Rectal smooth muscle tissue (tissue), 1 donor: ENCODE results near the gene LMCD1.

ENCODE experiments used
- H3K27ac ChIP-seq: one replicate; pipeline ENCODE4 v1.7.0; 2013; ENCODE audit warnings: low read depth, low read length, inconsistent platforms
- H3K27me3 ChIP-seq: one replicate; pipeline ENCODE4 v1.7.0; 2013; ENCODE audit warnings: low read length; ENCODE audit not compliant: control insufficient read depth, insufficient read depth
- H3K36me3 ChIP-seq: one replicate; pipeline ENCODE4 v1.7.0; 2013; ENCODE audit warnings: low read length; ENCODE audit not compliant: control insufficient read depth, insufficient read depth
- H3K4me1 ChIP-seq: one replicate; pipeline ENCODE4 v1.7.0; 2013; ENCODE audit warnings: low read length; ENCODE audit not compliant: control insufficient read depth, insufficient read depth
- H3K4me3 ChIP-seq: one replicate; pipeline ENCODE4 v1.7.0; 2013; ENCODE audit warnings: low read length
- H3K9ac ChIP-seq: one replicate; pipeline ENCODE4 v1.7.0; 2013; ENCODE audit warnings: low read length

LMCD1 gene

DNA sequence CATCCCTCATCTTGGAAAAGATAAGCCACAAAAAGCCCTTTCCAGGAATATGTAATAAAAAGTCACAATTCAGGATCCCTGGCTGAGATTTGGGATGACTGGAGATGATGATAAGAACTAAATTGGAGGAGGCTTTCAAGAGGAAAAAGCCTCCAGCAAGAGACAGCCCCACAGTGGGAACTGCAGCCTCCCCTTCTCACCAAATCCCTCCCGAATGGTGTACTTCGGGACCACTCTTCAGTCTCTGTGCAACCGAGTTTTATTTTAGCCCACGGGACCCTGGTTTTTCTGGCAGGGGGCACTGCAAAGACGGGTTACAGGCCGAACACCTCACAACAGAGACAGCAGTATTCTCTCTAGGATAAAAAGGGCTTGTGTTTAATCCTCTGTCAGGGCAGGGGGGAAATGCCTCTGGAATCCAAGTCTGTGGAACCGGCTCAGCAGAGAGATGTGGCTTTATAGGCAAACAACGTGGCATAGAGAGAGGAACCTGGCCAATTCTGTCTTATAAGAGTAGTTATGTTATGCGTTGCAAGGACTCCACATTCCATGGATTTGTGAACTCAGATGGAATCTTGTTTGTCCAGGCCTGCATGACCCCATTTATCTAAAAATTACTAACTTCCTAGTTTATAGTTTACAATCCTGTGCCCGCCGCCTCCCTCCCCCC, 1.2 kb upstream of the LMCD1 start:
- Histone ChIP-seq H3K9ac (no peak overlapping the region), H3K27ac (peak overlapping the region; percentile 29), H3K36me3 (no peaks in the 10 kb centered on the region), H3K4me1 (no peaks in the 10 kb centered on the region), H3K27me3 (no peaks in the 10 kb centered on the region), H3K4me3 (no peak overlapping the region)

GRCh38 chr3:8500989-8501370, 643 bp upstream of the LMCD1 start:
- no peak overlapping the region for H3K9ac ChIP-seq
- no peaks in the 10 kb centered on the region for H3K27me3 ChIP-seq
- H3K27ac ChIP-seq, result peak overlapping the region; percentile 83
- H3K4me3 ChIP-seq, result peak overlapping the region; percentile 67
- H3K36me3 ChIP-seq, result no peaks in the 10 kb centered on the region
- H3K4me1 ChIP-seq, result no peaks in the 10 kb centered on the region

- Histone ChIP-seq H3K27ac (no peak overlapping the region), H3K4me1 (no peaks in the 10 kb centered on the region), H3K27me3 (no peaks in the 10 kb centered on the region), H3K9ac (no peak overlapping the region), H3K4me3 (no peak overlapping the region), H3K36me3 (no peaks in the 10 kb centered on the region)
These were observed 1.8 kb downstream of the LMCD1 start for GRCh38 chr3:8503461-8503860.

DNA sequence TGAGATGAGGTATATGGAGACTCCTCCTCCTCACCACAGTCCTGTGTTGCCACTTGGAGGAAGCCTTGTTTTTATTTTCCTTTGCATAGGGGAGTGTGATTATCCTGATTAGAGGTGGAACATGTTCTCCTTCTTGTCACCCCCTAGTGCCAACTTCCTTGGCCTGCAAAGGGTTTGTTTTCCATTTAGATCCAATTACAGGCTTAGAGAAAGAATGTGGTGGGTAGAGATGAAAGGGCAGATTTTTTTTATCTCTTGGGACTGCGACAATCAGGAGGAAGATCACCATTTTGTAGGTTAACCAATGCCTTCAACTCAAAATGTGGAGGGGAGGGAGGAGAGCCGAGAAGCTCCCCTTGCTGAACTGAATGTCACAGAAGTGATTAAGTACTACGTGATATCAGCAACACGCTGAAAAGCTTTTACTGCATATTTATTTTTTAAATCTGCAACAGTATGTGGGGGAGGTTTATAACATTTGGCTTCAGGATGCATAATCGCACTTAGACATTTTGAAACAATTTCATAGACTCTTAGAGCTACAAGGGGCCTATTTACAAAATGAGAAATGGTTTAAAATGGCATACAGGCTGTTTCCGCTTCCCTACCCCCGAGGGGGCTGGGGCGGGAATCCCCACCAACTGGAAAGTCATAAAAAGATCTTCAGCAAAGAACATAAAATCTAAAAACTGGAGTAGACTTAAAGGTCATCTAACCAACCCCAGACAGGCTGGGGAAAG, 2.4 kb downstream of the LMCD1 start:
- Histone ChIP-seq H3K27ac (no peak overlapping the region), H3K4me1 (no peaks in the 10 kb centered on the region), H3K9ac (no peak overlapping the region), H3K36me3 (no peaks in the 10 kb centered on the region), H3K27me3 (no peaks in the 10 kb centered on the region), H3K4me3 (no peak overlapping the region)

DNA sequence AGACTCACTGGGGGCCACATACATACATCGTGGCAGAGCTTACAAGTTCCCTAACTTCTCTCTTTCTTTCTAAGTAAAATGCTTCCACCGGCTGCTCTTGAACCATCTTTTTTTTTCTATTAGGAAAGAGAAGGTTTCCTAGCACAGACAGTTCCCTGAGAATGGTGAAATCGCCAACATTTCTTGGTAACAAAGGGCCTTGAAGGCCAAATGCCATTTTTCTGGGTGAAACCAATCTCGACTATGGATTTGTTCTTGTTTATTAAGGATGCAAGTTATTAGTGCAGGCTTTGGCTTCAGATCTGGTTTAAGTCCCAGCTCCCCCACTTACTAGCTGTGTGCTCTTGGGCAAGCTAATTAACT, 3.0 kb downstream of the LMCD1 start:
- Histone ChIP-seq H3K4me1 (no peaks in the 10 kb centered on the region), H3K27me3 (no peaks in the 10 kb centered on the region), H3K4me3 (no peak overlapping the region), H3K9ac (no peak overlapping the region), H3K27ac (no peak overlapping the region), H3K36me3 (no peaks in the 10 kb centered on the region)

- no peaks in the 10 kb centered on the region for H3K4me1 ChIP-seq
- H3K4me3 ChIP-seq, result no peak overlapping the region
- no peak overlapping the region for H3K27ac ChIP-seq
- no peak overlapping the region for H3K9ac ChIP-seq
- no peaks in the 10 kb centered on the region for H3K27me3 ChIP-seq
- H3K36me3 ChIP-seq, result no peaks in the 10 kb centered on the region
These were observed 4.0 kb downstream of the LMCD1 start for GRCh38 chr3:8505621-8506020.

DNA sequence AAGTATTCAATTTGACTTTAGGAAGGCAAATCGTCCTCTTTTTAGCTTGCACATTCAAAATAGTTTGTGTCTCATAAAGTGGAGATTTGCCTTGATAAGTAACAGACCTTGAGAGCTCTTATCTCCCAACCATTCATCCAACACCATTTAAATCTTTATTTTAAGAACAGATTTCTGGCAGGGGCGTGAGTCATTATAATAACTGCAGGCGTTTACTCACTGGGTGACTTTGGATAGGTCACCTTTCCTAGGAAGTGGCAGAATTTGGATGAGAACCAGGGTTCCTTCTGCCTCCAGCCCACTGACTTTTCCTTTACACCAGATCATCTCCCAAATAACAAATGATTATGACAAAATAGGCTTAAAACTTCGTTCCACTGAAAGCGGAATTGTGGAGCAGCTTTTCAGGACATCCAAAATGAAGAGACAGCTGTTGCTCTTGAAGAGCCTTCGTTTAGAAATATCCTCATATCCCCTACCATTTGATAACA, 5.0 kb downstream of the LMCD1 start:
- Histone ChIP-seq H3K4me1 (no peaks in the 10 kb centered on the region), H3K27me3 (no peaks in the 10 kb centered on the region), H3K36me3 (no peaks in the 10 kb centered on the region), H3K9ac (no peak overlapping the region), H3K27ac (no peak overlapping the region), H3K4me3 (no peak overlapping the region)

DNA sequence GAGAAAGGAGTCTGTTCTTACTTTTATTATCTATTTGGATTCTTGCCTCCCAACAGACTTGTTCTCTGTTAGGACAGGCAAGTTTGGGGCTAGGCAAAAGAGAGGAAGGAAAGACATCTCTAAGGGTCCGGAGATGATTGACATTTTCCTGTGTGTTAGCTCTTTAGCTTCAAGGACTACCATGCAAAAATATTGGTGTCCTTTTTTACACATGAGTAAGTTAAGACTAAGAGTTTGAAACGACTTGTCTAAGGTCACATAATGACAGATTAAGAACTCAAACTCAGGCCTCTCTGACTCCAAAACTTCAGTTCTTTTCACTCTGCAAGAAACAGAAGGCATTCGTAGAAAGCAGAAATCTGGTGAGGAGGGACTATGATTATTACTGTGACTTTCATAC, 5.9 kb downstream of the LMCD1 start:
- H3K36me3 ChIP-seq, result no peaks in the 10 kb centered on the region
- H3K4me1 ChIP-seq, result no peaks in the 10 kb centered on the region
- no peaks in the 10 kb centered on the region for H3K27me3 ChIP-seq
- H3K4me3 ChIP-seq, result no peak overlapping the region
- no peak overlapping the region for H3K9ac ChIP-seq
- H3K27ac ChIP-seq, result no peak overlapping the region

DNA sequence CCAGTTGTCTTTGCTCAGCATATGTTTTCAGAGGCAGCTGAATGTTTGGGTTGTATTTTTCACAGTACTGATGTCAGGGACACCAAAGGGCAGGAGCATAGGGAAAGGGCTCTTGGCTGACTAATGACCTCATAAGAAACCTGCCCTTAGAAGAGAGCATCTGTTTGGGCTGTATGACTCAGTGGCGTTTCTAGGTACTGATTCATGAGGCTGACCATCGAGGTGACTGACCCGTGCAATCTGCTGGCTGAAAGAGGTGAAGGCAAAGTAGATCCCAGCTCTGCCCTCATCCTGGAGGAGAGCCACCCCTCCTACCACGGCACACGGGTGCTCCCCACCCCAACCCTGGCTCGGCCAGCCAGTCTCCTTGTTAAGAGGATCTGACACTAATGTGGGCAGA, 8.3 kb downstream of the LMCD1 start:
- Histone ChIP-seq H3K27me3 (no peaks in the 10 kb centered on the region), H3K27ac (no peak overlapping the region), H3K9ac (no peak overlapping the region), H3K4me3 (no peak overlapping the region), H3K4me1 (no peaks in the 10 kb centered on the region), H3K36me3 (no peaks in the 10 kb centered on the region)

- H3K4me3 ChIP-seq, result no peak overlapping the region
- H3K9ac ChIP-seq, result no peak overlapping the region
- H3K27me3 ChIP-seq, result no peaks in the 10 kb centered on the region
- H3K27ac ChIP-seq, result no peak overlapping the region
- H3K36me3 ChIP-seq, result no peaks in the 10 kb centered on the region
- H3K4me1 ChIP-seq, result no peaks in the 10 kb centered on the region
These were observed 10.6 kb downstream of the LMCD1 start for GRCh38 chr3:8512234-8512633.

- Histone ChIP-seq H3K27ac (no peak overlapping the region), H3K36me3 (no peaks in the 10 kb centered on the region), H3K9ac (no peak overlapping the region), H3K27me3 (no peaks in the 10 kb centered on the region), H3K4me1 (no peaks in the 10 kb centered on the region), H3K4me3 (no peak overlapping the region)
These were observed 14.5 kb downstream of the LMCD1 start for GRCh38 chr3:8516047-8516661.

DNA sequence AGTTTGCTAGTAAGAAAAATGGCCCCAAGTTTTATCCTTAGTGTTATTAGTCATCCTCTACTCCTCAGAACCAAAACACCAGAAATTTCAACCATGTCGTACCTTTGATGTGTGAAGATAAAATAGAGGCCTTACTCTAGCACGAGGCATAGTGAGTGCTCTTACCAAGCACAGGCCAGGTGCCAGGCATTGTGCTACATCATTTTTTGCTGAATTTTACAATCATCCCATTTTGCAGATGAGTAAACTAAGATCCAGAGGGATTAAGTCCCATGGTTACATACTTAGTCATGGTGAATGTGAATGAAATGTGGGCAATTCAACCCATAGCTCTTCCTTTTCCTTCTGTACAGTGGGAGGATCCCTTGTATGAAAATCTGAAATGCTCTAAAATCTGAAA, 15.2 kb downstream of the LMCD1 start:
- Histone ChIP-seq H3K4me3 (no peak overlapping the region), H3K27me3 (no peaks in the 10 kb centered on the region), H3K36me3 (no peaks in the 10 kb centered on the region), H3K9ac (no peak overlapping the region), H3K27ac (no peak overlapping the region), H3K4me1 (no peaks in the 10 kb centered on the region)

GRCh38 chr3:8517487-8517886, 15.9 kb downstream of the LMCD1 start:
- Histone ChIP-seq H3K9ac (no peak overlapping the region), H3K4me1 (no peaks in the 10 kb centered on the region), H3K27me3 (no peaks in the 10 kb centered on the region), H3K4me3 (no peak overlapping the region), H3K36me3 (no peaks in the 10 kb centered on the region), H3K27ac (no peak overlapping the region)
